ENCODE measurements around the gene PMIS2. TPM values are rescaled to one million over a fixed set of nuclear protein-coding genes. Genes with fewer than 3 reads are reported as not detected.

Gene PMIS2
- total and polyA plus RNA-seq, 2 of the 8 experiments (the other 6 are each of a cell fraction or from before 2014, with no cell fraction given): not detected

DNA sequence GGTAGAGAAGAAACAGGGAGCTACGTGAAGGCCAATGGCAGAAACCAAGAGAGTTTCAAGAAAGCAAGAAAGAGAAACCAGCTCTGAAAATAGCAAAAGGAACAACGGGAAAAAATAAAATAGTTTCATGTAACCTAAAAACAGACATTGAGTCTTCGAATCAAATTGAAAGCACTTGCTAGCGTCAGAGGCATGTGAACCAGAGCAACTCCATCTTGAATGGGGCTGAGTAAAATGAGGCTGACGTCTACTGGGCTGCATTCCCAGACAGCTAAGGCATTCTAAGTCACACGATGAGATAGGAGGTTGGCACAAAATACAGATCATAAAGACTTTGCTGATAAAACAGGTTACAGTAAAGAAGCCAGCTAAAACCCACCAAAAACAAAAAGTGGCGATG is 7.3 kb upstream of the PMIS2 start (continued):
- TF ChIP-seq FOSL1 (IDR thresholded peaks at IDR 0.05; ENCODE audit: insufficient read depth, low read depth, low read length) (no peak), ASH2L (IDR thresholded peaks at IDR 0.05; ENCODE audit: low read length) (no peak)
- TF ChIP-seq, protein P1, sequence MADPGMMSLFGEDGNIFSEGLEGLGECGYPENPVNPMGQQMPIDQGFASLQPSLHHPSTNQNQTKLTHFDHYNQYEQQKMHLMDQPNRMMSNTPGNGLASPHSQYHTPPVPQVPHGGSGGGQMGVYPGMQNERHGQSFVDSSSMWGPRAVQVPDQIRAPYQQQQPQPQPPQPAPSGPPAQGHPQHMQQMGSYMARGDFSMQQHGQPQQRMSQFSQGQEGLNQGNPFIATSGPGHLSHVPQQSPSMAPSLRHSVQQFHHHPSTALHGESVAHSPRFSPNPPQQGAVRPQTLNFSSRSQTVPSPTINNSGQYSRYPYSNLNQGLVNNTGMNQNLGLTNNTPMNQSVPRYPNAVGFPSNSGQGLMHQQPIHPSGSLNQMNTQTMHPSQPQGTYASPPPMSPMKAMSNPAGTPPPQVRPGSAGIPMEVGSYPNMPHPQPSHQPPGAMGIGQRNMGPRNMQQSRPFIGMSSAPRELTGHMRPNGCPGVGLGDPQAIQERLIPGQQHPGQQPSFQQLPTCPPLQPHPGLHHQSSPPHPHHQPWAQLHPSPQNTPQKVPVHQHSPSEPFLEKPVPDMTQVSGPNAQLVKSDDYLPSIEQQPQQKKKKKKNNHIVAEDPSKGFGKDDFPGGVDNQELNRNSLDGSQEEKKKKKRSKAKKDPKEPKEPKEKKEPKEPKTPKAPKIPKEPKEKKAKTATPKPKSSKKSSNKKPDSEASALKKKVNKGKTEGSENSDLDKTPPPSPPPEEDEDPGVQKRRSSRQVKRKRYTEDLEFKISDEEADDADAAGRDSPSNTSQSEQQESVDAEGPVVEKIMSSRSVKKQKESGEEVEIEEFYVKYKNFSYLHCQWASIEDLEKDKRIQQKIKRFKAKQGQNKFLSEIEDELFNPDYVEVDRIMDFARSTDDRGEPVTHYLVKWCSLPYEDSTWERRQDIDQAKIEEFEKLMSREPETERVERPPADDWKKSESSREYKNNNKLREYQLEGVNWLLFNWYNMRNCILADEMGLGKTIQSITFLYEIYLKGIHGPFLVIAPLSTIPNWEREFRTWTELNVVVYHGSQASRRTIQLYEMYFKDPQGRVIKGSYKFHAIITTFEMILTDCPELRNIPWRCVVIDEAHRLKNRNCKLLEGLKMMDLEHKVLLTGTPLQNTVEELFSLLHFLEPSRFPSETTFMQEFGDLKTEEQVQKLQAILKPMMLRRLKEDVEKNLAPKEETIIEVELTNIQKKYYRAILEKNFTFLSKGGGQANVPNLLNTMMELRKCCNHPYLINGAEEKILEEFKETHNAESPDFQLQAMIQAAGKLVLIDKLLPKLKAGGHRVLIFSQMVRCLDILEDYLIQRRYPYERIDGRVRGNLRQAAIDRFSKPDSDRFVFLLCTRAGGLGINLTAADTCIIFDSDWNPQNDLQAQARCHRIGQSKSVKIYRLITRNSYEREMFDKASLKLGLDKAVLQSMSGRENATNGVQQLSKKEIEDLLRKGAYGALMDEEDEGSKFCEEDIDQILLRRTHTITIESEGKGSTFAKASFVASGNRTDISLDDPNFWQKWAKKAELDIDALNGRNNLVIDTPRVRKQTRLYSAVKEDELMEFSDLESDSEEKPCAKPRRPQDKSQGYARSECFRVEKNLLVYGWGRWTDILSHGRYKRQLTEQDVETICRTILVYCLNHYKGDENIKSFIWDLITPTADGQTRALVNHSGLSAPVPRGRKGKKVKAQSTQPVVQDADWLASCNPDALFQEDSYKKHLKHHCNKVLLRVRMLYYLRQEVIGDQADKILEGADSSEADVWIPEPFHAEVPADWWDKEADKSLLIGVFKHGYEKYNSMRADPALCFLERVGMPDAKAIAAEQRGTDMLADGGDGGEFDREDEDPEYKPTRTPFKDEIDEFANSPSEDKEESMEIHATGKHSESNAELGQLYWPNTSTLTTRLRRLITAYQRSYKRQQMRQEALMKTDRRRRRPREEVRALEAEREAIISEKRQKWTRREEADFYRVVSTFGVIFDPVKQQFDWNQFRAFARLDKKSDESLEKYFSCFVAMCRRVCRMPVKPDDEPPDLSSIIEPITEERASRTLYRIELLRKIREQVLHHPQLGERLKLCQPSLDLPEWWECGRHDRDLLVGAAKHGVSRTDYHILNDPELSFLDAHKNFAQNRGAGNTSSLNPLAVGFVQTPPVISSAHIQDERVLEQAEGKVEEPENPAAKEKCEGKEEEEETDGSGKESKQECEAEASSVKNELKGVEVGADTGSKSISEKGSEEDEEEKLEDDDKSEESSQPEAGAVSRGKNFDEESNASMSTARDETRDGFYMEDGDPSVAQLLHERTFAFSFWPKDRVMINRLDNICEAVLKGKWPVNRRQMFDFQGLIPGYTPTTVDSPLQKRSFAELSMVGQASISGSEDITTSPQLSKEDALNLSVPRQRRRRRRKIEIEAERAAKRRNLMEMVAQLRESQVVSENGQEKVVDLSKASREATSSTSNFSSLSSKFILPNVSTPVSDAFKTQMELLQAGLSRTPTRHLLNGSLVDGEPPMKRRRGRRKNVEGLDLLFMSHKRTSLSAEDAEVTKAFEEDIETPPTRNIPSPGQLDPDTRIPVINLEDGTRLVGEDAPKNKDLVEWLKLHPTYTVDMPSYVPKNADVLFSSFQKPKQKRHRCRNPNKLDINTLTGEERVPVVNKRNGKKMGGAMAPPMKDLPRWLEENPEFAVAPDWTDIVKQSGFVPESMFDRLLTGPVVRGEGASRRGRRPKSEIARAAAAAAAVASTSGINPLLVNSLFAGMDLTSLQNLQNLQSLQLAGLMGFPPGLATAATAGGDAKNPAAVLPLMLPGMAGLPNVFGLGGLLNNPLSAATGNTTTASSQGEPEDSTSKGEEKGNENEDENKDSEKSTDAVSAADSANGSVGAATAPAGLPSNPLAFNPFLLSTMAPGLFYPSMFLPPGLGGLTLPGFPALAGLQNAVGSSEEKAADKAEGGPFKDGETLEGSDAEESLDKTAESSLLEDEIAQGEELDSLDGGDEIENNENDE (IDR thresholded peaks at IDR 0.05; ENCODE audit: insufficient replicate concordance, low read length): no peak
